HG03045 (cell line): Measurements from ENCODE around the gene IFNA2.
A peak's percentile ranks its signal among the peaks of the same experiment; 100 is the strongest.
"Not testable (repeated sequence)": the region's sequence is repeated elsewhere in the genome, so short reads cannot be mapped to it uniquely, and the experiment has no call there.

Experiments
- ATAC-seq: cut with Tn5 transposase; IDR thresholded peaks from one replicate; pipeline ENCODE4 v1.9.1; 2021; ENCODE audit warnings: mild to moderate bottlenecking, moderate library complexity; ENCODE audit not compliant: unreplicated experiment

Gene IFNA2

DNA sequence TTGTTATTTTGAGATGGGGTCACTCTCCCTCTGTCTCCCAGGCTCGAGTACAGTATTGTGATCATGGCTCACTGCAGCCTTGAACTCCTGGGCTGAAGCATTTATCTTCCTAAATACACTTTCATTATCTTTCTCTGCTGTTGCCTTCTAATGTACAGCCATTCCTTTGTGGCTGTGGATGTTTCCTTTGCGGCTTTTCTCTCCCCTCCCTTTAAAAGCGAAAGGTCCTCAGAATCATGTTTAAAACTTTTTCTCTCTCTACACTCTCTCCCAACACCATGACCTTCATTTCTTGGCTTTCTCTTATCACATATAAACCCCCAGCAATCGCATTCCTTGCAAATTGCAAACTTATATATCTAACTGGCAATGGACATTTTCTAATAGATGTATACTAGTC lies 1.6 kb downstream of the IFNA2 start:
- no peak for ATAC-seq

DNA sequence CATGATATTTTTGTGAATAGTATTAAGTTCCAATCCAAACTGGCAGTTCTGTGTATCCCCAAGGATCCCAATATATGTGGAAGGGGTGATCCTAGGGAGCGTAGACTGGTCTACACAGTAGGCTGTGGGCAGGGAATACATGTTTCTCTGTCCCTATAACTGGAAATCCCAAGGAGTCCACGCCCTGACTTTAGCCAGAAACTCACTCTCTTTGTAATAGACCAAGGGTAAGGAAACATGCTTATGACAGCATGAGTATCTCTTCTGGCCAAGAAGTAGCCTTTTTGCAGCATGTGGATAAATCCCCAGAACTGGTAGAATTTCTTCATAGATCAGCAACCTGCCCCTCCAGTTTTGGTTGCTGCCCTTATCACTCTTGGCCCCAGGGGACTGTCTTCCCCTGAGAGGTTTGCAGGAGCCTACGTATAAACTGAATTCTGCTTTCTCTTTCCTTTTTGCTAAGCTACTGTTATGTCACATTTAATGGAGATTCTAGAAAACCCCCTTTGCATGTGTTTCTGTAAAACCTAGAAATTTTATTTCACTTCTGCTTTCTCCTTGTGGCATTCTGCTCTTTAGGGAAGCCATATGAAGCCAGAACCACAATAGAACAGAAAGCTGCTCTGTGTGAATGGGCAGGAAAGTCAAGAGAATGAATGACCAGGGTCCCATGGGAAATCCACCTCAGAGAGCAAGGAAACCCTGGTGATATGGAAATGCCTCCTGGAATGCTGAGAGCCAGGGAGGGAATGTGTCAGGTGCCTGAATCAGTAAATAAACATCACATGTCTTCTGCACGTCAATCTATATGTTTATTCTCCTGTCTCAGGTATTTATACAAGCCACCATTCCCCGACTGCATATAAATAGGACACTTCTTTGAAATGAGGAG lies 3.5 kb downstream of the IFNA2 start:
- peak; percentile 99 for ATAC-seq

DNA sequence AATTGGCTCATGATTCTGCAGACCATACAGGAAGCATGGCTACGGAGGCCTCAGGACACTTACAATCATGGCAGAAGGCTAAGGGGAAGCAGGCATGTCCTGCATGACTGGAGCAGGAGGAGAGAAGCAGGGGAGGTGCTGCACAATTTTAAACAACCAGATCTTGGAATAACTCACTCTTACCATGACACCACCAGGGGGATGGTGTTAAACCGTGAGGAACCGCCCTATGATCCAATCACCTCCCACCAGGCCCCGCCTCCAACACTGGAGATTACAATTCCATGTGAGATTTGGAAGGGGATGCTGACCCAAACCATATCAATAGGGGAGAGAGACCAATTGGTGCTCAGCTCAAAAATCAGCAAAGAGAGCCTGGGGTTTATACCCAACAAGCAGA lies 13.7 kb downstream of the IFNA2 start:
- not testable (repeated sequence) for ATAC-seq

DNA sequence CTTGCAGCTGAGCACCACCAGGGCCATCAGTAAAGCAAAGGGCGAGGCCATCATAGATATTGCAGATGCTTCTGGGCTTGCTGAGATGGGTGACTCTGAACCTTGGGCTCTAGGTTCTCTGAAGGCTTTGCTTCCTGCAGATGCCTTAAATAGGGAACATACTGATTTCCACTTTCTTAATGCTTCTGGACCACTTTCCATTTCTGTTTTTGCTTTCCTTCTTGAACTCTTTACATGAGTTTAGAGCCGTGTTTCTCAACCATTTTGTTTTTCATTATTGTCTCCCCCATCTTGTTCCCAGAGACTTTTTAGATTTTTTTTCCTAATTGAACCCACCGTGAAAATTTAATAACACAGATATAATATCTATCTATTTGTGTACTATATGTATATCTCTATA lies 17.2 kb downstream of the IFNA2 start, which contains the start of gene IFNA13:
IFNA13 (minus strand) TSS at position 101 of the 400 bp plus-strand sequence; CDS start at position 54, 47 bp downstream.
- ATAC-seq = no peak

DNA sequence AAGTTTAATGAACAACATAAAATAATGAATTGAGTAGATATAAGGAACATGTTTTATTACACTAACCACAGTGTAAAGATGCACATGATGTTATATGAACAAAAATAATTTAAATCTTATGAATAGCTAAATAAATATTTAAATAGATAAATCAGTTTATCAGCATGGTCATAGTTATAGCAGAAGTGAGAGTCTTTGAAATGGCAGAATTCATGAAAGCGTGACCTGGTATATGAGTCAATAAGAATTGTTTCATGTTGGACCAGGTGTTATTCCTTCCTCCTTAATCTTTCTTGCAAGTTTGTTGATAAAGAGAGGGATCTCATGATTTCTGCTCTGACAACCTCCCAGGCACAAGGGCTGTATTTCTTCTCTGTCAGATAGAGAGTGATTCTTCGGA lies 18.0 kb downstream of the IFNA2 start:
- not testable (repeated sequence) for ATAC-seq

DNA sequence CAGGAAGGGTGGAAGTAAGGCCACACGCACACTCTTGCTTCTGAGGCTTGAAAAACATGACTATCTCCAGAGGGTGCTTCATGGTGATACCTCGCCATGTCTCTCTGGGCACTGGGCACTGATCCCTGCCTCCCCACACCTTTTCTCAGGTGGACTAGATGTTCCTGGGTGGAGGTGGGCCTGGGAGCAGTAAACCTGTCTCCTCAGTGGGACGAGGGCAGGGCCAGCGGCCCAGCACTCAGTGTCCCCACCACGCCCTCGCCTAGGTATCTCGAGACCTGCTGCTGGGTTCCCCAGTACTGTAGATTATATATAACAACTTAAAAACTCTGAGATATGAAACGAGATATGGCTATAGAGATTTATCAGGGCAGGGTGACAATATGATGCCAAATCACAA lies 22.9 kb downstream of the IFNA2 start:
- ATAC-seq = no peak

DNA sequence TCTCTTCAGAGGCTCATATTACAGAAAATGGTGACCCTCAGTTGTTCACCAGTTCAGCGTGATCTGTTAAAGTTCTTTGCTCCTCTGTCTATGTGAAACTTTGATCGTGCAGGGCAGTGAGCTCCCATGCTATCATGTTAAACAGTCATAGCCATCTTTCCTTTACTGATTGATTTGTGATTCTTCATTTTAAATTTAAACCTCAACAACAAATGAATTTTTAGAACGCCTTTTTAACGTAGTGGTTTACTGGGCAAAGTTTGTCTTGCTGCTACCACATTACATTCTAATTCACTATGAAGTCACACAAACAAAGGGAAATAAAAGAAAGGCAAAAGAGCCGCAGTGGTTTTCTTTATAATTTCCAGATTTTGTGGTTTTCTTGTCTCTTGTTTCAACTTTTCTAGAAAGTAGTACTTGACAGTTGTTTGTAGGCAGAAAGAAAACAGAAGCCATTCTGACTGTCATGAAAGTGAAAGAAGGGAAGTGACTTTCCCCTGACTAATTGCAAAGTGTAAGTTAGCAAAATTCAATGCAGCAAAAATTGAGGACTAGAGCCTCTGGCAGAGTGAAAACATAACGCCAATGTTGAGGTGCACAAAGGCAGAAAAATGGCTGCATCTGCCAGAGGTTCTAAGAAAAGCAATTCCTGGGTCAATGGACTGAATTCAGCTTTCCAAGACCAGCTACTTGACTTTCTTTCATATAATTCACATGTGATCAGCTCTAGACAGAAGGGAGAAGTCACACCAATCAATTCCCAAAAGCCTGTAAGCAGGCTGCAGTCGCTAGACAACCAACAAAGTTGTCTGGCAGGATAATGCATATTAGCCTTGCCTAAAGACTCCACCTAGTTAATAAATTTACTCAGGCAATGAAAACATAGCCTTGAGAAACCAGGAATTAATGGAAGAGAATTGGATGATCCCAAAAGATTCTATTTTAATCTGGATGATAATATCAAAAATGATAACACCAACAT lies 27.4 kb downstream of the IFNA2 start:
- peak; percentile 91 for ATAC-seq

DNA sequence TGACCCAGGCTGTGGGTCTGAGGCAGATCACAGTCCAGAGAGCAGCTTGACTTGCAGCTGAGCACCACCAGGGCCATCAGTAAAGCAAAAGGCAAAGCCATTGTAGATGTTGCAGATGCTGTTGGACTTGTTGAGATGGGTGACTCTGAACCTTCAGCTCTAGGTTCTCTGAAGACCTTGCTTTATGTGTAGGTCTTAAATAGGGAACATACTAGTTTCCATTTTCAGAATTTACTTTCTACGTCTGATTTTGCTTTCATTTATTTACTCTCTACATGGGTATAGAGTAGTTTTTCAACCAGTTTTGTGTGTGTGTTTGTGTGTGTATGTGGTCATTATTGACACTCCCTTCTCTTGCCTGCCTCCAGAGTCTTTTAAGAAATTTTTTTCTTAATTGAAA lies 34.4 kb downstream of the IFNA2 start, which contains the start of gene IFNA6:
IFNA6 (minus strand) TSS at position 101 of the 400 bp plus-strand sequence; CDS start at position 101, 0 bp downstream.
- no peak for ATAC-seq

DNA sequence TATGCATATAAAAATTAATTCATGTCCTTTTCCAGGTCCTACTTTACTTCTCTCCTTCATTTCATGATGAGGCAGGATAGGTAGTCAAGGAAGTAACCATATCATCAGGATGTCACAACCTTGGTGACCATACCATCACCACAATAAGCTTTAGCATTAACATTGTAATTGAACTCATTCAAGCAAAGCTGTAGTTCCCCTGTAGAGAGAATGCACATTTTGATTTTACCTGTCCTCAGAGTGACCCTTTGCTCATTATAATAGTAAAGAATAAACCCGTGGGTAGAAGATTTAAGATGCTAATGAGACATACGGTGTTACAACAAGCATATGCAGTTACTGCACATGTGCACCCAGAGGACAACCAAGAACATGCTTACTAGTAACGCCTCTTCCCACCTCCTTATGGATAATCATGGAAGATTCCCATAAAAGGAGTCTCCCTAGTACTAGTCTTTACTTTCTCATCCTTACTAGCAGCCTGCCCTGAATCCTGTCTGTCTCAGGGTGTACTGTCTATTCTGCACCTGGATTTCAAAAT lies 36.7 kb downstream of the IFNA2 start:
- no peak for ATAC-seq

DNA sequence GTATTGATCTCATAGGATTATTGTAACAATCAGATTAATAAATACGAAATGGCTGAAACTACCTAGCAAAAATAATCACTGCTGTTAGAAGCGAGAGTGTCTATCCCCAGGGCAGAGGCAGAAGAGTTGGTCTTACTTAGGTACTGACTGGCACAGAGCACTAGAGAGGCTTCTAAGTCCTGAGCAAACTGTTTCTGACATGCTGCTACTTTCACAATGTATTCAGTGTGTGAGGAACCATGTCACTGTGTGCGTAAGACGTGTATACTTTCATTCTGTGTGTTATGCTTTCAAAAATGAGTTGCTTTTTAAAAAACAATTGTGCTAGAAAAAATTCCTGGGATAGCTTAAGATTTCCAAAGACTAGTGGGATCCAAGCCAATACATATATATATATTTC lies 44.5 kb downstream of the IFNA2 start:
- ATAC-seq = no peak

DNA sequence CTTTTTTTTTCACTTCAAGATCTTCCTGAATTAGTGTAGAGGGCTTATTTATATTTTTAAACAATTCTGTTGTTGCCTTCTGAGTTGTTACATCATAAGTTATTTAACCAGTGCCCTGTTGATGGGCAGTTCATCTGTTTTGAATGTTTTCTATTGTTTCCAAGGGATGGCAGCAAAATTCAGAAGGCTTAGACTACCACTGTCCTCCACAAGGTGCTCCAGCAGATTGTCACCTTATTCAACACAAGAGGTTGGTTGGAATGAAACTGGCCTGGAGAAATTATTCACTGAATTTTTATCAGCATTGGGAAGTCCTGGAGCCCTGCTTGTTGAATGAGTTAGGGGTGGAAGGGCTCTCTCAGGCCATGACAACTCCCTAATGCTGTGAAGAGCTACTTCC lies 48.7 kb downstream of the IFNA2 start:
- no peak for ATAC-seq

DNA sequence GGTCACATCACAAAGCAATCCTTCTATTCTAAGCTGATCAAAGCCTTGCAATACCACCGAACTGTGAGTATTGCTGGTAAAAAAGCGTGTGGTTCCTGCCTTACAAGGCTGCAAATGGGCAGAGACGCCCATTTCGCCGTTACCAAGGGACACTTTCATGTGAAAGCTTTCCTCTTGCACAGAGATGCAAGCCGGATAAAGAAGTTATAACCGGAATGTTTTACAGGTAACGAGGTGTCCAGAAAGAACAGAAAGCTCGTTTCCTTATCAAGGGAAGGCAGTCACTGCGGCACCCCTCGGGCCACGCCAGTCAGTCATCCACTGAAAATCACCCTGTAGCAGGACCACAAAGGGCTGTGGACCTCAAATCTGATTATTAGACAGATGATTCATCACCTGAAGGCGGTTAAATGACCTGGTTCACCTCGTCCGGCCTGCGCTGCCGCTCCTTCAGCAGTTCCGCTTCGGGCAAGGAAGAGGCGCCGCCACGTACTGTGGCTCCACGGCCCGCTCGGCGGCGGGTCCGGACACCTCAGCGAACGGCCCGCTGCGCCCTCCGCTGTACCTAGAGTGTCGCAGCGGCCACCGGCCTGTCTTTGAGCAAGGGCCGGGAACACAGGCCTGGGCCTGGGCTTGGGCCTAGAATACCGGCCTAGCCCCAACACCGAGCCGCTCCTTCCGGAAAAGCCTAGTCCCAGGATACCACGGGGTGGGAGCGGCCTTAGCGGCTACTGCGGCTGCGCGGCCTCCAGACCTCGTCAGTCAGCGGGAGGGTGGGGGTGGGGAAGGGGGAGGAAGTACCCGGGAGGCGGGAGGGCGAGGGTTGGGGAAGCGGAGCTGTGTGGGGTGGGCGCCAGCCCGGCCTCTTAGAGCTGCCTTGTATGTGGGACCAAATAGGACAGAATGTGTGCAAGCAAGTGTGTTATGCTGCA lies 50.2 kb downstream of the IFNA2 start, which contains the start of gene KLHL9:
KLHL9 (minus strand) TSS at position 704 of the 932 bp plus-strand sequence; CDS start at position 159, 545 bp downstream.
- peak; percentile 93 for ATAC-seq
